ENCODE data around the gene PLA2G4D.

Gene PLA2G4D

GRCh38 chr15:42070279-42070975, 23.9 kb downstream of the PLA2G4D start:
- H3K4me3 ChIP-seq (ENCODE audit: low read depth, low read length) = no peak overlapping the region
- no peaks in the 10 kb centered on the region for H3K4me1 ChIP-seq
- no peak overlapping the region for H3K4me2 ChIP-seq (ENCODE audit: low read length)
- no peaks in the 10 kb centered on the region for H3K9me3 ChIP-seq (ENCODE audit: control insufficient read depth, low read length)
- H3K27ac ChIP-seq = no peak overlapping the region
- H3K9ac ChIP-seq = no peak overlapping the region
- H3K79me2 ChIP-seq = no peaks in the 10 kb centered on the region
- H3K27me3 ChIP-seq (ENCODE audit: control insufficient read depth, insufficient read depth, low read length) = no peaks in the 10 kb centered on the region
- TF ChIP-seq, protein P1, sequence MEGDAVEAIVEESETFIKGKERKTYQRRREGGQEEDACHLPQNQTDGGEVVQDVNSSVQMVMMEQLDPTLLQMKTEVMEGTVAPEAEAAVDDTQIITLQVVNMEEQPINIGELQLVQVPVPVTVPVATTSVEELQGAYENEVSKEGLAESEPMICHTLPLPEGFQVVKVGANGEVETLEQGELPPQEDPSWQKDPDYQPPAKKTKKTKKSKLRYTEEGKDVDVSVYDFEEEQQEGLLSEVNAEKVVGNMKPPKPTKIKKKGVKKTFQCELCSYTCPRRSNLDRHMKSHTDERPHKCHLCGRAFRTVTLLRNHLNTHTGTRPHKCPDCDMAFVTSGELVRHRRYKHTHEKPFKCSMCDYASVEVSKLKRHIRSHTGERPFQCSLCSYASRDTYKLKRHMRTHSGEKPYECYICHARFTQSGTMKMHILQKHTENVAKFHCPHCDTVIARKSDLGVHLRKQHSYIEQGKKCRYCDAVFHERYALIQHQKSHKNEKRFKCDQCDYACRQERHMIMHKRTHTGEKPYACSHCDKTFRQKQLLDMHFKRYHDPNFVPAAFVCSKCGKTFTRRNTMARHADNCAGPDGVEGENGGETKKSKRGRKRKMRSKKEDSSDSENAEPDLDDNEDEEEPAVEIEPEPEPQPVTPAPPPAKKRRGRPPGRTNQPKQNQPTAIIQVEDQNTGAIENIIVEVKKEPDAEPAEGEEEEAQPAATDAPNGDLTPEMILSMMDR (IDR thresholded peaks at IDR 0.05) = no peak
- H3K36me3 ChIP-seq (ENCODE audit: control insufficient read depth, insufficient read depth, low read length) = no peaks in the 10 kb centered on the region
- H2AFZ ChIP-seq = no peak overlapping the region

- H3K27me3 ChIP-seq (ENCODE audit: control insufficient read depth, insufficient read depth, low read length) = no peaks in the 10 kb centered on the region
- no peak overlapping the region for H2AFZ ChIP-seq
- no peaks in the 10 kb centered on the region for H3K4me1 ChIP-seq
- no peaks in the 10 kb centered on the region for H3K36me3 ChIP-seq (ENCODE audit: control insufficient read depth, insufficient read depth, low read length)
- TF ChIP-seq, protein P1 (IDR thresholded peaks at IDR 0.05) = no peak
- no peak overlapping the region for H3K4me3 ChIP-seq (ENCODE audit: low read depth, low read length)
- H3K9ac ChIP-seq = no peak overlapping the region
- no peak overlapping the region for H3K4me2 ChIP-seq (ENCODE audit: low read length)
- H3K79me2 ChIP-seq = no peaks in the 10 kb centered on the region
- no peak overlapping the region for H3K27ac ChIP-seq
- H3K9me3 ChIP-seq (ENCODE audit: control insufficient read depth, low read length) = no peaks in the 10 kb centered on the region
Observed at GRCh38 chr15:42069496-42070278, 24.7 kb downstream of the PLA2G4D start.

DNA sequence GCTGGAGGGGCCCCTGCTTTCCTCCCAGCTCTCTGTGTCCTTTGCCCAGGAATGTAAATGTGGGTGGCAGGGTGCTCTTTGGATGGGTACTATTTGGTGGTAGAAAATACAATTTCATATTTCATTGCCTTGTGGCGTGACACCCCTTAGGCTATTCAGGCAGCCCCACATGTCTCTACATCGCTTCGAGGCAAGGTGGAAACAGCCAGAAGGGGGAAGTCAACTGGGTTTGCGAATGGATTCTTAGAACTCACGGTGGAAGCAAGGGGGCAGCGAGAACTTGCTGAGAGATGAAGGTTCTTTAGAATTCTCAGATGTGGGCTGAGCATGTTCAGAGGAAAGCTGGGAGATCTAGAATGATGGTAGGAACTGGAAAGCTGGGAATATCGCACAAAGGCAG, 25.3 kb downstream of the PLA2G4D start:
- no peaks in the 10 kb centered on the region for H3K4me1 ChIP-seq
- H3K36me3 ChIP-seq (ENCODE audit: control insufficient read depth, insufficient read depth, low read length) = no peaks in the 10 kb centered on the region
- H3K27me3 ChIP-seq (ENCODE audit: control insufficient read depth, insufficient read depth, low read length) = no peaks in the 10 kb centered on the region
- H3K4me3 ChIP-seq (ENCODE audit: low read depth, low read length) = no peak overlapping the region
- H3K79me2 ChIP-seq = no peaks in the 10 kb centered on the region
- H3K9ac ChIP-seq = no peak overlapping the region
- H2AFZ ChIP-seq = no peak overlapping the region
- TF ChIP-seq, protein P1 (IDR thresholded peaks at IDR 0.05) = no peak
- H3K9me3 ChIP-seq (ENCODE audit: control insufficient read depth, low read length) = no peaks in the 10 kb centered on the region
- no peak overlapping the region for H3K4me2 ChIP-seq (ENCODE audit: low read length)
- no peak overlapping the region for H3K27ac ChIP-seq

DNA sequence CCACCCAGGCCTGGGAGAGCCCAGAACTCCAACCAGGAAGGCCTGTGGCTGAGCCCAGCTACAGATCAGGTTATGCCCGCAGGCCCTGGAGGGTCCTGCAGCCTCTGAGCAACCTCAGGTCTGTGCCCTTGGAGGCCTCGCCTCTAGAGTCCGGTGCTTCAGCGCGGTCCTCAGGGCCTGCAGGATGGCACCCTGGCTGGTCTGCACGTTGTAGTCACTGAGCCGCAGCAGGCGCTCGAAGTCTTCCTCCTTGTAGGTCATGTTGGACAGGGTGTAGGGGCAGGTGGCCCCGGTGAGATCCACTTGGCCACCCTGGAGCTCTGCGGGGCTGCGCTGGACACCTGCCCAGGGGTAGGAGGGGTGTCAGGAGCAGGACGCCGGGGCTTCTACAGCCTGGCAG, 25.8 kb downstream of the PLA2G4D start:
- TF ChIP-seq, protein P1 (IDR thresholded peaks at IDR 0.05) = no peak

More for the DNA sequence above, 25.8 kb downstream of the PLA2G4D start:
- Histone ChIP-seq H3K9me3 (ENCODE audit: control insufficient read depth, low read length) (no peaks in the 10 kb centered on the region), H3K9ac (no peak overlapping the region), H3K4me3 (ENCODE audit: low read depth, low read length) (no peak overlapping the region), H3K4me2 (ENCODE audit: low read length) (no peak overlapping the region), H3K4me1 (no peaks in the 10 kb centered on the region), H2AFZ (no peak overlapping the region), H3K27ac (no peak overlapping the region), H3K79me2 (no peaks in the 10 kb centered on the region), H3K27me3 (ENCODE audit: control insufficient read depth, insufficient read depth, low read length) (no peaks in the 10 kb centered on the region), H3K36me3 (ENCODE audit: control insufficient read depth, insufficient read depth, low read length) (no peaks in the 10 kb centered on the region)

All from parathyroid adenoma (tissue), 2 donors.